Fibroblast of skin of left biceps (primary cell): ENCODE data around the gene ALDH3A2.

Experiments
- DNase-seq, 2 experiments: peaks; one replicate each; pipeline ENCODE4 v3.0.0-alpha.2; 2013; ENCODE audit warnings: low read depth in 2 of 2

ALDH3A2 gene

GRCh38 chr17:19714542-19715411 is 66.2 kb downstream of the ALDH3A2 start:
- no peak for DNase-seq

GRCh38 chr17:19716108-19717030 is 67.8 kb downstream of the ALDH3A2 start, which contains the start of gene SLC47A2:
Gene SLC47A2, minus strand, starts transcription at chr17:19716584. Its CDS starts 29 bp downstream, at chr17:19716555.
- no peak for DNase-seq

GRCh38 chr17:19717031-19717360 is 68.4 kb downstream of the ALDH3A2 start:
- DNase-seq: no peak

GRCh38 chr17:19717411-19717908 is 68.9 kb downstream of the ALDH3A2 start:
- DNase-seq: no peak

- DNase-seq: no peak
These were observed 69.6 kb downstream of the ALDH3A2 start for GRCh38 chr17:19718041-19718612.

GRCh38 chr17:19718613-19719354 is 70.2 kb downstream of the ALDH3A2 start:
- no peak for DNase-seq

GRCh38 chr17:19719355-19720209 is 71.0 kb downstream of the ALDH3A2 start:
- no peak for DNase-seq

GRCh38 chr17:19720210-19720475 is 71.6 kb downstream of the ALDH3A2 start:
- DNase-seq: no peak

- no peak for DNase-seq
These were observed 72.3 kb downstream of the ALDH3A2 start for GRCh38 chr17:19720631-19721426.

- DNase-seq: no peak
These were observed 75.4 kb downstream of the ALDH3A2 start for GRCh38 chr17:19723964-19724363.

- DNase-seq: no peak
These were observed 76.2 kb downstream of the ALDH3A2 start for GRCh38 chr17:19724501-19725420.

GRCh38 chr17:19725486-19725885 is 76.9 kb downstream of the ALDH3A2 start:
- no peak for DNase-seq

GRCh38 chr17:19726631-19727376 is 78.3 kb downstream of the ALDH3A2 start:
- no peak for DNase-seq
